ENCODE measurements around the gene CST8. TPM values are rescaled to one million over a fixed set of nuclear protein-coding genes. Genes with fewer than 3 reads are reported as not detected.

CST8 gene
- total RNA-seq, 1 experiment from 2014 or later, result not detected

GRCh38 chr20:23492292-23492691 lies 1.4 kb downstream of the CST8 start:
- DNase-seq, result no peak
- no peak overlapping the region for H3T11ph ChIP-seq (ENCODE audit: low read length)
- H2BK20ac ChIP-seq (ENCODE audit: low read depth, low read length, poor library complexity, severe bottlenecking), result no peak overlapping the region
- Mint-ChIP-seq H3K4me1 (peaks cover 0 to 4% of the 10 kb centered on the region in 2 experiments; a peak in 1 of 4 replicates), H3K9me3 (peaks cover 16 to 17% of the 10 kb centered on the region in 2 experiments), H3K36me3 (ENCODE audit: insufficient read depth in 1 of 3, low read depth in 3 of 3) (peaks cover 10 to 17% (median 12%) of the 10 kb centered on the region in 3 experiments), H3K4me3 (no peak overlapping the region), H3K27ac (no peak overlapping the region), H3K27me3 (ENCODE audit: low read depth) (no peaks in the 10 kb centered on the region; the same call in none of the 2 replicates)
- H2AK5ac ChIP-seq (ENCODE audit: insufficient read length, low read length), result no peak overlapping the region
- no peak overlapping the region for H4K5ac ChIP-seq (ENCODE audit: insufficient read length, low read depth, low read length)
- H2BK120ac ChIP-seq (ENCODE audit: low read depth, low read length, poor library complexity, severe bottlenecking), result no peak overlapping the region
- no peak overlapping the region for H2BK12ac ChIP-seq (ENCODE audit: insufficient read length, low read depth, low read length)
- no peaks in the 10 kb centered on the region for H3K27me3 ChIP-seq (ENCODE audit: insufficient read depth, low read length)
- no peak overlapping the region for H2BK5ac ChIP-seq (ENCODE audit: insufficient read length, low read length)
- H4K8ac ChIP-seq (replicated peaks; ENCODE audit: insufficient read length, low read depth, low read length), result no peak overlapping the region
- H3K79me2 ChIP-seq (ENCODE audit: insufficient read depth, low read length), result no peaks in the 10 kb centered on the region
- no peak overlapping the region for H3K4me2 ChIP-seq (ENCODE audit: insufficient read depth, insufficient read length, low read length)
- no peak overlapping the region for H3K27ac ChIP-seq (ENCODE audit: insufficient read length, low read depth, low read length)
- no peak overlapping the region for H2AFZ ChIP-seq (ENCODE audit: low read length)
- no peaks in the 10 kb centered on the region for H4K20me1 ChIP-seq (ENCODE audit: control insufficient read depth, insufficient read depth, insufficient read length)
- no peak overlapping the region for H3K4ac ChIP-seq (ENCODE audit: low read depth, low read length)
- H3K79me1 ChIP-seq (ENCODE audit: insufficient read depth, low read depth, low read length, poor library complexity, severe bottlenecking), result no peaks in the 10 kb centered on the region
- H3K9me3 ChIP-seq (ENCODE audit: control insufficient read depth, low read depth, low read length), result peaks cover 4% of the 10 kb centered on the region
- H2BK15ac ChIP-seq (ENCODE audit: low read depth, low read length), result no peak overlapping the region
- no peaks in the 10 kb centered on the region; the same call in 1 of the 2 replicates for H3K4me1 ChIP-seq (ENCODE audit: insufficient read depth, low read length)
- no peak for TF ChIP-seq CTCF (conservative IDR thresholded peaks at IDR 0.05)
- no peak overlapping the region for H3K18ac ChIP-seq (ENCODE audit: insufficient read length, low read depth, low read length)
- no peaks in the 10 kb centered on the region for H3K23me2 ChIP-seq (ENCODE audit: insufficient read length, low read depth, low read length, poor library complexity, severe bottlenecking)
- no peak overlapping the region for H3K56ac ChIP-seq (ENCODE audit: insufficient read length, low read depth, low read length)
- no peak overlapping the region for H4K91ac ChIP-seq (ENCODE audit: insufficient read length, low read depth, low read length)
- H3K14ac ChIP-seq (ENCODE audit: insufficient read depth, low read length), result no peak overlapping the region
- H3K23ac ChIP-seq (ENCODE audit: insufficient read length, low read depth, low read length), result no peak overlapping the region
- no peak overlapping the region for H3K9ac ChIP-seq (ENCODE audit: extremely low read depth, insufficient read length, low read length)
